ENCODE results near the gene TBC1D1. TPM values are rescaled to one million over a fixed set of nuclear protein-coding genes. Genes with fewer than 3 reads are reported as not detected.
A peak's percentile ranks its signal among the peaks of the same experiment; 100 is the strongest.

The TBC1D1 gene
- total and polyA plus RNA-seq, 2 of the 8 experiments (the other 6 are each of a cell fraction or from before 2014, with no cell fraction given), result 96.9 to 162 TPM

- H2AK5ac ChIP-seq (ENCODE audit: low read depth, low read length), result no peak overlapping the region
- H3K79me2 ChIP-seq (ENCODE audit: control insufficient read depth in 1 of 2, insufficient read depth in 2 of 2, low read length in 2 of 2), result peaks cover 0 to 50% of the 10 kb centered on the region in 2 experiments; a peak in 3 of 4 replicates
- POLR2A ChIA-PET (ENCODE audit: partially characterized antibody), result interaction anchor here (1.1 to 4.9 kb wide), 3 partner anchors 11 to 39 kb away, joined by 3 to 26 read pairs (median 15); no protein-coding TSS in a partner anchor
- peak overlapping the region; percentile 53; the same call in 1 of the 2 replicates for H2BK12ac ChIP-seq (ENCODE audit: low read depth, low read length)
- H4K91ac ChIP-seq (replicated peaks; ENCODE audit: insufficient read length, low read length), result no peak overlapping the region
- H2BK15ac ChIP-seq (ENCODE audit: low read length), result no peak overlapping the region
- no peak for FAIRE-seq
- TF ChIP-seq YY1 (IDR thresholded peaks at IDR 0.05; ENCODE audit: low read depth, low read length) (no peak), TBP (IDR thresholded peaks at IDR 0.05; ENCODE audit: low read depth, low read length) (no peak), RBBP5 (IDR thresholded peaks at IDR 0.05; ENCODE audit: borderline replicate concordance, low read depth, low read length) (no peak), EP300 (IDR thresholded peaks at IDR 0.05; ENCODE audit: borderline replicate concordance in 1 of 2, low read depth in 2 of 2, low read length in 2 of 2) (no peak)
- no peak overlapping the region for H2BK5ac ChIP-seq (ENCODE audit: low read depth, low read length)
- H3K23ac ChIP-seq (ENCODE audit: insufficient read length), result no peak overlapping the region
- H3K4me3 ChIP-seq (ENCODE audit: extremely low read depth in 1 of 4, insufficient read depth in 2 of 4, low read depth in 3 of 4, low read length in 4 of 4), result peak overlapping the region; percentile 62 to 96 (median 68); a peak in 7 of 8 replicates
- CTCF ChIA-PET (ENCODE audit: partially characterized antibody), result interaction anchor here (0.9 to 1.4 kb wide), 6 partner anchors 57 to 201 kb away, joined by 3 to 4 read pairs (median 3); no protein-coding TSS in a partner anchor
- WGBS, 2 experiments (ENCODE audit: extremely low coverage in 1 of 2, insufficient coverage in 1 of 2, insufficient read length in 1 of 2, insufficient replicate concordance in 2 of 2, low coverage in 1 of 2, low lambda C conversion rate in 2 of 2, missing lambda C conversion rate in 1 of 2), result 40% methylated on average over 11 of the region's 11 CpGs; no CpG with 5 or more reads in 1 of the 2 experiments
- peaks cover 8 to 22% (median 13%) of the 10 kb centered on the region in 4 experiments; a peak in 6 of 7 replicates for H3K4me1 ChIP-seq (replicated peaks in 1 of 4; ENCODE audit: control insufficient read depth in 3 of 4, insufficient read depth in 4 of 4, low read length in 3 of 4)
- H2AFZ ChIP-seq (ENCODE audit: low read length), result no peak overlapping the region
- no peak overlapping the region for H3K14ac ChIP-seq (ENCODE audit: insufficient read length)
- H3K27me3 ChIP-seq (replicated peaks in 1 of 4; ENCODE audit: control insufficient read depth in 3 of 4, extremely low read depth in 1 of 4, insufficient read depth in 3 of 4, low read length in 3 of 4), result no peaks in the 10 kb centered on the region
- H3K9me3 ChIP-seq (ENCODE audit: insufficient read depth in 2 of 2, low read depth in 1 of 2, low read length in 1 of 2), result no peaks in the 10 kb centered on the region
- no peak overlapping the region for H3K4ac ChIP-seq (replicated peaks; ENCODE audit: insufficient read length, low read depth, low read length)
- no peak overlapping the region for H3K56ac ChIP-seq (replicated peaks; ENCODE audit: insufficient read length, low read depth, low read length)
- H3K9ac ChIP-seq (replicated peaks in 1 of 4; ENCODE audit: extremely low read depth in 1 of 4, low read depth in 3 of 4, low read length in 3 of 4), result no peak overlapping the region
- peaks cover 3% of the 10 kb centered on the region; the same call in 1 of the 2 replicates for H3K23me2 ChIP-seq (ENCODE audit: low read depth, low read length)
- no peak overlapping the region for H3K27ac ChIP-seq (ENCODE audit: low read depth, low read length)
- H2BK120ac ChIP-seq (replicated peaks; ENCODE audit: low read depth, low read length), result no peak overlapping the region
- H4K20me1 ChIP-seq (replicated peaks in 1 of 2; ENCODE audit: control insufficient read depth in 1 of 2, insufficient read depth in 2 of 2, low read length in 2 of 2), result peaks cover 6 to 7% of the 10 kb centered on the region in 2 experiments
- no peak overlapping the region for H4K5ac ChIP-seq (ENCODE audit: insufficient read length, low read depth, low read length)
- DNase-seq (ENCODE audit: low read depth in 1 of 2, low spot score in 2 of 2), result no peak
- H3K4me2 ChIP-seq (ENCODE audit: insufficient read depth in 1 of 2, low read depth in 2 of 2, low read length in 2 of 2), result peak overlapping the region; percentile 67 to 72
- H4K8ac ChIP-seq (ENCODE audit: extremely low read depth, insufficient read depth, low read length), result peak overlapping the region; percentile 35; the same call in 1 of the 2 replicates
- H3K79me1 ChIP-seq (ENCODE audit: low read depth, low read length), result no peaks in the 10 kb centered on the region
- H3K36me3 ChIP-seq (ENCODE audit: control insufficient read depth in 2 of 4, insufficient read depth in 4 of 4, low read length in 3 of 4), result no peaks in the 10 kb centered on the region
- H2BK20ac ChIP-seq (ENCODE audit: low read length), result no peak overlapping the region
- H3K18ac ChIP-seq (ENCODE audit: extremely low read depth, low read length), result no peak overlapping the region
Observed at GRCh38 chr4:37978248-37978924, 87.5 kb downstream of the TBC1D1 start.
